HCT116 (cell line): Measurements from ENCODE around the gene MID1IP1. TPM values are rescaled to one million over a fixed set of nuclear protein-coding genes. Genes with fewer than 3 reads are reported as not detected.

Experiments used
- ATAC-seq: fragments of 200-7000 bp; cut with Tn5 transposase; 2 replicates; pipeline ENCODE4 v1.9.1; 2020; ENCODE audit warnings: mild to moderate bottlenecking, moderate library complexity
- BruUV-seq: library from RNA; stranded (reverse); fragments of 400-500 nt; replicated peaks from 2 replicates; lab custom pipeline; 2021; lab: Mats Ljungman, UMichigan
- CTCF ChIA-PET: fragments of 300-600 bp; sonication (Branson Sonifier 250); formaldehyde crosslinking; loops from one replicate; lab custom pipeline; 2021; ENCODE audit warnings: antibody characterized with exemption; lab: Charles Lee
- POLR2A ChIA-PET: fragments of 300-600, 350-600 bp; sonication (Branson Sonifier 250); formaldehyde crosslinking; loops from one replicate; lab custom pipeline; 2021; ENCODE audit warnings: antibody characterized with exemption; lab: Charles Lee
- RAD21 ChIA-PET, 2 experiments: fragments of 300-600 bp; sonication (Branson Sonifier 250); formaldehyde crosslinking; loops; one replicate each; lab custom pipeline; 2023; ENCODE audit warnings: low total read pairs in 2 of 2; ENCODE audit not compliant: uncharacterized antibody in 2 of 2, unreplicated experiment in 2 of 2, low non-redundant PET in 1 of 2; lab: Charles Lee
- DNase-seq: peaks from one replicate; pipeline ENCODE4 v3.0.0-alpha.2; 2010; ENCODE audit warnings: low read depth, low spot score
- H2AFZ ChIP-seq: fragments of 200-600 bp; shearing (Covaris generic), sonication (generic); 2 replicates; pipeline ENCODE4 v1.6.1; 2017; ENCODE audit warnings: low read depth, mixed run types, mixed read lengths, antibody characterized with exemption, low read length; ENCODE audit not compliant: poor library complexity, severe bottlenecking
- H3K27ac ChIP-seq: 2 replicates; pipeline ENCODE4 v1.5.1; 2012; ENCODE audit warnings: low read depth, low read length
- H3K27me3 ChIP-seq: fragments of 200-600 bp; sonication (generic); 2 replicates; pipeline ENCODE4 v1.6.1; 2016; ENCODE audit warnings: mixed run types, low read length, mixed read lengths; ENCODE audit not compliant: insufficient read depth
- H3K36me3 ChIP-seq, 2 experiments: fragments of 200-500 bp in 1 of 2; fragments of 200-600 bp in 1 of 2; sonication (Bioruptor generic) in 1 of 2; sonication (generic) in 1 of 2; 2 replicates each; pipeline versions ENCODE4 v1.5.1 to v1.6.1; 2014 to 2016; ENCODE audit warnings: low read length in 2 of 2, inconsistent platforms in 1 of 2, mixed read lengths in 1 of 2, mixed run types in 1 of 2; ENCODE audit not compliant: insufficient read depth in 2 of 2, control insufficient read depth in 1 of 2
- H3K4me1 ChIP-seq, 2 experiments: fragments of 200-600 bp in 1 of 2; sonication (generic) in 1 of 2; 2 replicates each; pipeline versions ENCODE4 v1.5.1 to v1.6.1; 2012 to 2017; ENCODE audit warnings: low read length in 2 of 2, inconsistent platforms in 1 of 2, mild to moderate bottlenecking in 1 of 2, mixed read lengths in 1 of 2, mixed run types in 1 of 2, moderate library complexity in 1 of 2; ENCODE audit not compliant: insufficient read depth in 2 of 2, control insufficient read depth in 1 of 2
- H3K4me2 ChIP-seq: fragments of 200-600 bp; sonication (generic); 2 replicates; pipeline ENCODE4 v1.6.1; 2017; ENCODE audit warnings: mixed run types, low read length, mixed read lengths
- H3K4me3 ChIP-seq, 2 experiments: fragments of 200-600 bp in 1 of 2; sonication (generic) in 1 of 2; replicated peaks in 1 of 2; 2 replicates each; pipeline ENCODE4 v1.5.1; 2011 to 2016; ENCODE audit warnings: low read length in 2 of 2, control low read depth in 1 of 2, low read depth in 1 of 2, mild to moderate bottlenecking in 1 of 2, mixed read lengths in 1 of 2, mixed run types in 1 of 2
- H3K79me2 ChIP-seq: fragments of 200-600 bp; sonication (generic); 2 replicates; pipeline ENCODE4 v1.6.1; 2017; ENCODE audit warnings: mild to moderate bottlenecking, mixed run types, low read length, moderate library complexity, mixed read lengths; ENCODE audit not compliant: insufficient read depth
- H3K9ac ChIP-seq: fragments of 200-600 bp; sonication (generic); 2 replicates; pipeline ENCODE4 v1.6.1; 2016; ENCODE audit warnings: low read length, mixed read lengths
- H3K9me2 ChIP-seq: fragments of 200-600 bp; sonication (generic), shearing (Covaris generic); 2 replicates; pipeline ENCODE4 v1.6.1; 2017; ENCODE audit warnings: mixed run types, mild to moderate bottlenecking, moderate library complexity; ENCODE audit not compliant: insufficient read depth
- H3K9me3 ChIP-seq, 2 experiments: fragments of 200-500 bp in 1 of 2; fragments of 200-600 bp in 1 of 2; sonication (Bioruptor generic) in 1 of 2; sonication (generic) in 1 of 2; 2 replicates each; pipeline ENCODE4 v1.6.1; 2014 to 2017; ENCODE audit warnings: low read length in 2 of 2, mixed read lengths in 2 of 2, inconsistent platforms in 1 of 2, low read depth in 1 of 2, mild to moderate bottlenecking in 1 of 2, mixed run types in 1 of 2, moderate library complexity in 1 of 2; ENCODE audit not compliant: control insufficient read depth in 1 of 2, insufficient read depth in 1 of 2
- H4K20me1 ChIP-seq: fragments of 200-600 bp; sonication (generic), shearing (Covaris generic); 2 replicates; pipeline ENCODE4 v1.6.1; 2017; ENCODE audit warnings: mixed run types, mild to moderate bottlenecking, moderate library complexity; ENCODE audit not compliant: insufficient read depth
- JUND ChIP-seq: IDR thresholded peaks from 2 replicates; pipeline ENCODE4 v1.6.1; 2012
- POLR2A ChIP-seq: IDR thresholded peaks from 2 replicates; pipeline ENCODE4 v1.7.0; 2011; ENCODE audit warnings: borderline replicate concordance; ENCODE audit not compliant: insufficient read depth, insufficient read length; ENCODE audit errors: extremely low read depth
- POLR2AphosphoS5 ChIP-seq: IDR thresholded peaks from 2 replicates; pipeline ENCODE4 v1.6.1; 2011; ENCODE audit warnings: mild to moderate bottlenecking, low read depth, low read length, moderate library complexity
- SIN3A ChIP-seq: IDR thresholded peaks from 2 replicates; pipeline ENCODE4 v1.6.1; 2012; ENCODE audit warnings: low read depth
- SP1 ChIP-seq: IDR thresholded peaks from 2 replicates; pipeline ENCODE4 v1.6.1; 2012; ENCODE audit warnings: low read depth
- SRF ChIP-seq: IDR thresholded peaks from 2 replicates; pipeline ENCODE4 v1.6.1; 2012; ENCODE audit warnings: low read depth
- TCF7L2 ChIP-seq: IDR thresholded peaks from 2 replicates; pipeline ENCODE4 v1.7.0; 2011; ENCODE audit warnings: borderline replicate concordance, inconsistent platforms; ENCODE audit not compliant: insufficient read depth, insufficient read length; ENCODE audit errors: extremely low read depth
- YY1 ChIP-seq: IDR thresholded peaks from 2 replicates; pipeline ENCODE4 v1.6.1; 2011; ENCODE audit warnings: low read length, low read depth, moderate library complexity, mild to moderate bottlenecking; ENCODE audit not compliant: insufficient replicate concordance; ENCODE audit errors: extremely low read depth
- intact Hi-C: fragments of 100-400 bp; cut with micrococcal nuclease; formaldehyde crosslinking; loops from 2 replicates; pipeline ENCODE4 v1.10.0; 2022
- total RNA-seq: library from RNA; stranded (reverse); gene quantifications from one replicate; pipeline ENCODE4 v1.2.1, GENCODE V29; 2021; ENCODE audit not compliant: unreplicated experiment
- TF ChIP-seq, protein P1 (sequence below): IDR thresholded peaks from 2 replicates; pipeline ENCODE4 v1.6.1; 2012
- TF ChIP-seq, protein P2 (sequence below), 3 experiments: fragments of 200-600 bp in 1 of 3; sonication (generic) in 1 of 3; IDR thresholded peaks in 2 of 3; conservative IDR thresholded peaks in 1 of 3; 2 replicates each; pipeline ENCODE4 v1.5.1; 2012 to 2017; ENCODE audit warnings: low read depth in 2 of 3, low read length in 2 of 3, antibody characterized with exemption in 1 of 3, borderline replicate concordance in 1 of 3, control low read depth in 1 of 3, mild to moderate bottlenecking in 1 of 3, mixed read lengths in 1 of 3, mixed run types in 1 of 3, moderate library complexity in 1 of 3; ENCODE audit not compliant: insufficient read depth in 1 of 3
- TF ChIP-seq, protein P3 (sequence below): IDR thresholded peaks from 2 replicates; pipeline ENCODE4 v1.6.1; 2011; ENCODE audit warnings: mild to moderate bottlenecking, low read length, moderate library complexity; ENCODE audit not compliant: insufficient replicate concordance; ENCODE audit errors: extremely low read depth
- TF ChIP-seq, protein P4 (sequence below): IDR thresholded peaks from 2 replicates; pipeline ENCODE4 v1.6.1; 2012

Gene MID1IP1
- total RNA-seq, 1 experiment from 2014 or later: 109 TPM

DNA sequence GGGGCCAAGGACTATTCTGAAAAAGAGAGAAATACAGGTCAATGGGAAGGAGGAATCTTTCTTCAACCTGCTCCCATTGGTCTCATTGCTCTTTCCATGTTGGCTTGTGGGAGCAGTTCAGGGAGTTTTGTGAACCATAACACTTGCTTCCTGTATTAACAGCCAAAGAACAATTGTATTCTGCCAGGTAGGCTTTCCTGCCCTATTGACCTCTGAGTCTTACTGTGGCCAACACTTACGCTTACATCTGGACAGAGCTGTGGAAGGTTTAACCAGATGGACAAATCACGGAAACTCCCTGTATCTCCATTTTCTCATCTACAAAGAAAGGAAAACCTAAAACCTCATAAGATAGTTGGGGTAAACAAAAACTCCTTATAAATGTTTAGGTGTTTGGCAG lies 30.7 kb downstream of the MID1IP1 start:
- Histone ChIP-seq H3K9ac (no peak overlapping the region), H3K27me3 (no peaks in the 10 kb centered on the region), H2AFZ (no peak overlapping the region), H3K9me3 (no peaks in the 10 kb centered on the region), H3K4me2 (no peak overlapping the region), H3K4me1 (no peaks in the 10 kb centered on the region), H3K4me3 (no peak overlapping the region), H3K79me2 (no peaks in the 10 kb centered on the region), H3K9me2 (no peaks in the 10 kb centered on the region), H4K20me1 (no peaks in the 10 kb centered on the region), H3K27ac (no peak overlapping the region), H3K36me3 (no peaks in the 10 kb centered on the region)
- TF ChIP-seq, protein P1, sequence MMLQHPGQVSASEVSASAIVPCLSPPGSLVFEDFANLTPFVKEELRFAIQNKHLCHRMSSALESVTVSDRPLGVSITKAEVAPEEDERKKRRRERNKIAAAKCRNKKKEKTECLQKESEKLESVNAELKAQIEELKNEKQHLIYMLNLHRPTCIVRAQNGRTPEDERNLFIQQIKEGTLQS: no peak
- TF ChIP-seq YY1 (no peak), POLR2AphosphoS5 (no peak), SRF (no peak), JUND (no peak), SP1 (no peak), POLR2A (no peak), SIN3A (no peak), TCF7L2 (no peak)
- TF ChIP-seq, protein P2, sequence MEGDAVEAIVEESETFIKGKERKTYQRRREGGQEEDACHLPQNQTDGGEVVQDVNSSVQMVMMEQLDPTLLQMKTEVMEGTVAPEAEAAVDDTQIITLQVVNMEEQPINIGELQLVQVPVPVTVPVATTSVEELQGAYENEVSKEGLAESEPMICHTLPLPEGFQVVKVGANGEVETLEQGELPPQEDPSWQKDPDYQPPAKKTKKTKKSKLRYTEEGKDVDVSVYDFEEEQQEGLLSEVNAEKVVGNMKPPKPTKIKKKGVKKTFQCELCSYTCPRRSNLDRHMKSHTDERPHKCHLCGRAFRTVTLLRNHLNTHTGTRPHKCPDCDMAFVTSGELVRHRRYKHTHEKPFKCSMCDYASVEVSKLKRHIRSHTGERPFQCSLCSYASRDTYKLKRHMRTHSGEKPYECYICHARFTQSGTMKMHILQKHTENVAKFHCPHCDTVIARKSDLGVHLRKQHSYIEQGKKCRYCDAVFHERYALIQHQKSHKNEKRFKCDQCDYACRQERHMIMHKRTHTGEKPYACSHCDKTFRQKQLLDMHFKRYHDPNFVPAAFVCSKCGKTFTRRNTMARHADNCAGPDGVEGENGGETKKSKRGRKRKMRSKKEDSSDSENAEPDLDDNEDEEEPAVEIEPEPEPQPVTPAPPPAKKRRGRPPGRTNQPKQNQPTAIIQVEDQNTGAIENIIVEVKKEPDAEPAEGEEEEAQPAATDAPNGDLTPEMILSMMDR (IDR thresholded peaks at IDR 0.05 in 2 of 3, conservative IDR thresholded peaks at IDR 0.05 in 1 of 3; ENCODE audit: borderline replicate concordance in 1 of 3, insufficient read depth in 1 of 3, low read depth in 2 of 3, low read length in 2 of 3): no peak
- TF ChIP-seq, protein P3, sequence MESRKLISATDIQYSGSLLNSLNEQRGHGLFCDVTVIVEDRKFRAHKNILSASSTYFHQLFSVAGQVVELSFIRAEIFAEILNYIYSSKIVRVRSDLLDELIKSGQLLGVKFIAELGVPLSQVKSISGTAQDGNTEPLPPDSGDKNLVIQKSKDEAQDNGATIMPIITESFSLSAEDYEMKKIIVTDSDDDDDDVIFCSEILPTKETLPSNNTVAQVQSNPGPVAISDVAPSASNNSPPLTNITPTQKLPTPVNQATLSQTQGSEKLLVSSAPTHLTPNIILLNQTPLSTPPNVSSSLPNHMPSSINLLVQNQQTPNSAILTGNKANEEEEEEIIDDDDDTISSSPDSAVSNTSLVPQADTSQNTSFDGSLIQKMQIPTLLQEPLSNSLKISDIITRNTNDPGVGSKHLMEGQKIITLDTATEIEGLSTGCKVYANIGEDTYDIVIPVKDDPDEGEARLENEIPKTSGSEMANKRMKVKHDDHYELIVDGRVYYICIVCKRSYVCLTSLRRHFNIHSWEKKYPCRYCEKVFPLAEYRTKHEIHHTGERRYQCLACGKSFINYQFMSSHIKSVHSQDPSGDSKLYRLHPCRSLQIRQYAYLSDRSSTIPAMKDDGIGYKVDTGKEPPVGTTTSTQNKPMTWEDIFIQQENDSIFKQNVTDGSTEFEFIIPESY: no peak
- TF ChIP-seq, protein P4, sequence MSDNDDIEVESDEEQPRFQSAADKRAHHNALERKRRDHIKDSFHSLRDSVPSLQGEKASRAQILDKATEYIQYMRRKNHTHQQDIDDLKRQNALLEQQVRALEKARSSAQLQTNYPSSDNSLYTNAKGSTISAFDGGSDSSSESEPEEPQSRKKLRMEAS: no peak
- ChIA-PET CTCF (no interaction called here), RAD21 (no interaction called here), POLR2A (no interaction called here)
- no peak for DNase-seq
- intact Hi-C loops: no loop called here
- no peak for ATAC-seq
- BruUV-seq: no TSS peak
